Measurements from ENCODE around the gene ANOS1.

GRCh38 chrX:8668813-8669212 is 63.1 kb downstream of the ANOS1 start:
- TF ChIP-seq POLR2AphosphoS5 (IDR thresholded peaks at IDR 0.05) = no peak
- no peak for TF ChIP-seq CTCF (IDR thresholded peaks at IDR 0.05)

All from breast epithelium (tissue), 3 donors.